ENCODE results near the gene TPST1.

DNA sequence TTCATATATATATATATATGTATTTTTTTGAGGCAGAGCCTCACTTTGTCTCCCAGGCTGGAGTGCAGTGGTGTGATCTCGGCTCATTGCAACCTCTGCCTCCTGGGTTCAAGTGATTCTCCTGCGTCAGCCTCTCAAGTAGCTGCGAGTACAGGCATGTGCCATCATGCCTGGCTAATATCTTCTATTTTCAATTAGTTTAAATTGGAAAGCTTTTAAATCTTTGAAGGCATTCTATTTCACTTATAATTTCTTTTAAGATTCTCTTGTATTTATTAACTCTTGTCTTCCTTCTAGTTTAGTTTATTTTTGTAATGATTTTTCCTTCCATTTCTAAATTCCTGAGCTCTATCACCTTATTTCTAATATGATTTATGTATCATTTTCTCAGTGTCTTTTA is 71.2 kb downstream of the TPST1 start:
- TF ChIP-seq, protein P1, sequence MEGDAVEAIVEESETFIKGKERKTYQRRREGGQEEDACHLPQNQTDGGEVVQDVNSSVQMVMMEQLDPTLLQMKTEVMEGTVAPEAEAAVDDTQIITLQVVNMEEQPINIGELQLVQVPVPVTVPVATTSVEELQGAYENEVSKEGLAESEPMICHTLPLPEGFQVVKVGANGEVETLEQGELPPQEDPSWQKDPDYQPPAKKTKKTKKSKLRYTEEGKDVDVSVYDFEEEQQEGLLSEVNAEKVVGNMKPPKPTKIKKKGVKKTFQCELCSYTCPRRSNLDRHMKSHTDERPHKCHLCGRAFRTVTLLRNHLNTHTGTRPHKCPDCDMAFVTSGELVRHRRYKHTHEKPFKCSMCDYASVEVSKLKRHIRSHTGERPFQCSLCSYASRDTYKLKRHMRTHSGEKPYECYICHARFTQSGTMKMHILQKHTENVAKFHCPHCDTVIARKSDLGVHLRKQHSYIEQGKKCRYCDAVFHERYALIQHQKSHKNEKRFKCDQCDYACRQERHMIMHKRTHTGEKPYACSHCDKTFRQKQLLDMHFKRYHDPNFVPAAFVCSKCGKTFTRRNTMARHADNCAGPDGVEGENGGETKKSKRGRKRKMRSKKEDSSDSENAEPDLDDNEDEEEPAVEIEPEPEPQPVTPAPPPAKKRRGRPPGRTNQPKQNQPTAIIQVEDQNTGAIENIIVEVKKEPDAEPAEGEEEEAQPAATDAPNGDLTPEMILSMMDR (optimal IDR thresholded peaks at IDR 0.05 in 1 of 3, IDR thresholded peaks at IDR 0.05 in 1 of 3, conservative IDR thresholded peaks at IDR 0.05 in 1 of 3; ENCODE audit: extremely low read depth in 1 of 3, insufficient read depth in 2 of 3, low read length in 3 of 3), result no peak
- TF ChIP-seq EZH2 (IDR thresholded peaks at IDR 0.05; ENCODE audit: low read length), result no peak

Measured in keratinocyte (primary cell).